ENCODE results near the gene IKZF2.

IKZF2 gene

DNA sequence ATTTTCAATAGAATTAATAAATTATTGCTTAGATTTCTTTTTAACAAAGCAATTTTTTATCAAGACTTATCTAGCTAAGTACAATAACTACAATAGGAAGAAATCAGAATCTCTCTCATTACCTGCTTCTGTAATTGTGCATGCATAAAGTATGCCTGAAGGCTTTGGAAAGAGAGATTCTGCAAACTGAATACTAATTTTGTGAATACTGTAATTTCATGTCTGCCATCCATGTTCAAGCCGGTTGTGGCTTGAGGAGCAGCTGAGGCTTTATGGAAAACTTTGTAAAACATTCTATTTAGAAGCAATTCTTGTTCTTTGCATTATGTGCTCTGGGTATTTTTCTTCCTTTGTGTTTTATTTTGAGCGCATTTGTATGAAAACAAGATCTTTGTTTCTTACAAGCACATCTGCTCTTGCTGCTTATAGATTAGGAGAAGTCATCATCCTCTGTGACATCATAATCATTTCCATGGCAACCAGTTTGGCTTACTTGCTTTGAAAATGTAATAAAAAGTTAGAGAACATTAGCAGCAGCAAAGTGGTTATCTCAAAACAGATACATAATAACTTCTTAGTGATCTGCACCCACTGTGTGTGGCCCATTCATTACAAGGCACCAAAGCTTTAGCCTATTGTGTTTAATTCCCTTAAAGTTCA is 16.0 kb upstream of the IKZF2 start:
- no peak overlapping the region for H2AFZ ChIP-seq (ENCODE audit: low read depth)
- no peaks in the 10 kb centered on the region for H4K20me1 ChIP-seq (ENCODE audit: insufficient read depth)
- TF ChIP-seq, protein P1, sequence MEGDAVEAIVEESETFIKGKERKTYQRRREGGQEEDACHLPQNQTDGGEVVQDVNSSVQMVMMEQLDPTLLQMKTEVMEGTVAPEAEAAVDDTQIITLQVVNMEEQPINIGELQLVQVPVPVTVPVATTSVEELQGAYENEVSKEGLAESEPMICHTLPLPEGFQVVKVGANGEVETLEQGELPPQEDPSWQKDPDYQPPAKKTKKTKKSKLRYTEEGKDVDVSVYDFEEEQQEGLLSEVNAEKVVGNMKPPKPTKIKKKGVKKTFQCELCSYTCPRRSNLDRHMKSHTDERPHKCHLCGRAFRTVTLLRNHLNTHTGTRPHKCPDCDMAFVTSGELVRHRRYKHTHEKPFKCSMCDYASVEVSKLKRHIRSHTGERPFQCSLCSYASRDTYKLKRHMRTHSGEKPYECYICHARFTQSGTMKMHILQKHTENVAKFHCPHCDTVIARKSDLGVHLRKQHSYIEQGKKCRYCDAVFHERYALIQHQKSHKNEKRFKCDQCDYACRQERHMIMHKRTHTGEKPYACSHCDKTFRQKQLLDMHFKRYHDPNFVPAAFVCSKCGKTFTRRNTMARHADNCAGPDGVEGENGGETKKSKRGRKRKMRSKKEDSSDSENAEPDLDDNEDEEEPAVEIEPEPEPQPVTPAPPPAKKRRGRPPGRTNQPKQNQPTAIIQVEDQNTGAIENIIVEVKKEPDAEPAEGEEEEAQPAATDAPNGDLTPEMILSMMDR (conservative IDR thresholded peaks at IDR 0.05; ENCODE audit: low read depth, low read length): no peak
- no peak overlapping the region for H3K9ac ChIP-seq
- no peaks in the 10 kb centered on the region for H3K4me1 ChIP-seq (ENCODE audit: low read depth, poor library complexity, severe bottlenecking)
- H3K27ac ChIP-seq: no peak overlapping the region
- H3K79me2 ChIP-seq (ENCODE audit: insufficient read depth, low read depth): no peaks in the 10 kb centered on the region
- no peak overlapping the region for H3K4me2 ChIP-seq
- H3K27me3 ChIP-seq (ENCODE audit: insufficient read depth, low read depth): no peaks in the 10 kb centered on the region
- H3K4me3 ChIP-seq (IDR thresholded peaks at IDR 0.05; ENCODE audit: insufficient read depth, low read depth, low read length): no peak overlapping the region
- no peaks in the 10 kb centered on the region for H3K36me3 ChIP-seq (ENCODE audit: insufficient read depth)

DNA sequence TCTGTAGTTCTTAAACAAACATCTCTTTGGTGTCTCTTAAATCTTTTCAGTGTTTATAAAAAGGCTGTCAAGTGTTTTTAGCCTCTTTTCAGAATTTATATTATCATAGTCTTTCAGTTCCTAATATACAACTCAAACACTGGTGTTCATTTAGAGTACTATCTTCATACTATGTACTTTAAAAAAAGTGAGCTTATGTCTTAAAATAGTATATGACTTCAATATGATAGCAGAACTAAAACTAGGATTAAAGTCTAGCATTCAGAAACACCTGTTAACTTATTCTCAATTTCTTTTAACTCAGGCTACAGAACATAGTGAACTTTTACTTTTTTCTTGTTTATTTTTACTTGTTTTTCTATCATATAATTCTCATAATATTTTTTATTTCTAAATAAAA is 14.7 kb upstream of the IKZF2 start:
- Histone ChIP-seq H3K4me1 (ENCODE audit: low read depth, poor library complexity, severe bottlenecking) (no peaks in the 10 kb centered on the region), H3K79me2 (ENCODE audit: insufficient read depth, low read depth) (no peaks in the 10 kb centered on the region), H3K27me3 (ENCODE audit: insufficient read depth, low read depth) (no peaks in the 10 kb centered on the region), H2AFZ (ENCODE audit: low read depth) (no peak overlapping the region), H3K9ac (no peak overlapping the region), H3K27ac (no peak overlapping the region), H3K4me3 (IDR thresholded peaks at IDR 0.05; ENCODE audit: insufficient read depth, low read depth, low read length) (no peak overlapping the region), H4K20me1 (ENCODE audit: insufficient read depth) (no peaks in the 10 kb centered on the region), H3K4me2 (no peak overlapping the region), H3K36me3 (ENCODE audit: insufficient read depth) (no peaks in the 10 kb centered on the region)
- TF ChIP-seq, protein P1 (conservative IDR thresholded peaks at IDR 0.05; ENCODE audit: low read depth, low read length): no peak

DNA sequence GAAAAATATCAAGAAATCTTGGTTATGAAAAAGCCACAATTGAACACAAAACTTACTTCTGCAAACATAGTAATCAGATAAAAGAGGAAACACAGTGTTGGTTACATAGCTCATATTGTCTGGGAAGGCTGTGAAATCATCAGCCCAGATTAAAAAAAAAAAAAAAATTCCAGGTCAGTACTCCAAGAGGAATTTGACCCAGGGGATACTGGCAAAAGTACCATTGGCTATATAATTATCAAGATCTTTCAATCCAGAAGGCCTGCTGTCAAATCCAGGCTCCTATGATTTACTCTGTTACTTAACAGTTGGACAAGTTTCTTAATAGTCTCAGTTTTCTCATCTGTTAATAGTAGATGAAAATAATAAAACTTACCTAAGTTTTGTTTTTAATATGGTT is 12.9 kb upstream of the IKZF2 start:
- no peaks in the 10 kb centered on the region for H3K4me1 ChIP-seq (ENCODE audit: low read depth, poor library complexity, severe bottlenecking)
- no peak overlapping the region for H3K9ac ChIP-seq
- no peak overlapping the region for H2AFZ ChIP-seq (ENCODE audit: low read depth)
- no peaks in the 10 kb centered on the region for H3K79me2 ChIP-seq (ENCODE audit: insufficient read depth, low read depth)
- no peaks in the 10 kb centered on the region for H4K20me1 ChIP-seq (ENCODE audit: insufficient read depth)
- no peak overlapping the region for H3K4me2 ChIP-seq
- no peak overlapping the region for H3K27ac ChIP-seq
- H3K27me3 ChIP-seq (ENCODE audit: insufficient read depth, low read depth): no peaks in the 10 kb centered on the region
- H3K4me3 ChIP-seq (IDR thresholded peaks at IDR 0.05; ENCODE audit: insufficient read depth, low read depth, low read length): no peak overlapping the region
- TF ChIP-seq, protein P1 (conservative IDR thresholded peaks at IDR 0.05; ENCODE audit: low read depth, low read length): no peak
- no peaks in the 10 kb centered on the region for H3K36me3 ChIP-seq (ENCODE audit: insufficient read depth)

DNA sequence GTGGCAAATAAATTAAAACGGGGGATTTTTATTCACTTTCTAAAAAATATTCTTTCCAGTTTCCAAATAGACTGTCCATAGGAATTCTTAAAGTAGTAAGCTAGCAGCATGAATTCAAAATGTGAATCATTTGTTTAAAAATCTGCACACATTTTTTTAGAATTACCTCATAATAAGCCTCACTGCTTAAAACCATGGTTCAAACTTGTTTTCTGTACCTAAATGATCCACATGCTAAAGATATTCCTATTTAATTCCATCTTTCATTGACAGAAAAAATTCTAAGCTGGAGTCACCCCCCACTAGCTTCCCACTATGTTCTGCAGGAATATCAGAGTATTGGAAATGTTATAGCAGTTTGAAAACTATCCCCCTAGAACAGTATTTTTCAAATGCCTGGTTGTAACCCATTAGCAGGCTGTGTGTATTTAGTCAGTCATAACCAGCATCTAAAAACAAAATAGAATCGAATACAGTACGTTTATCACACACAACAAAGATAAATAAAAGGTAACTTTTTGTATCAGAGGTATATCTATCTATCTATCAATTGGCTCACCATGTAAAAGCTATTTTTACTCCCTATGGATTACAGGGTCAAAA is 11.2 kb upstream of the IKZF2 start:
- TF ChIP-seq, protein P1 (conservative IDR thresholded peaks at IDR 0.05; ENCODE audit: low read depth, low read length): no peak
- H3K9ac ChIP-seq: no peak overlapping the region

More for the DNA sequence above, 11.2 kb upstream of the IKZF2 start:
- H3K4me2 ChIP-seq: no peak overlapping the region
- H3K27me3 ChIP-seq (ENCODE audit: insufficient read depth, low read depth): no peaks in the 10 kb centered on the region
- H3K4me1 ChIP-seq (ENCODE audit: low read depth, poor library complexity, severe bottlenecking): peaks cover 4% of the 10 kb centered on the region
- H3K4me3 ChIP-seq (IDR thresholded peaks at IDR 0.05; ENCODE audit: insufficient read depth, low read depth, low read length): no peak overlapping the region
- H3K27ac ChIP-seq: no peak overlapping the region
- no peaks in the 10 kb centered on the region for H3K36me3 ChIP-seq (ENCODE audit: insufficient read depth)
- H2AFZ ChIP-seq (ENCODE audit: low read depth): no peak overlapping the region
- no peaks in the 10 kb centered on the region for H3K79me2 ChIP-seq (ENCODE audit: insufficient read depth, low read depth)
- no peaks in the 10 kb centered on the region for H4K20me1 ChIP-seq (ENCODE audit: insufficient read depth)
